ENCODE results near the gene BAHCC1. TPM values are rescaled to one million over a fixed set of nuclear protein-coding genes. Genes with fewer than 3 reads are reported as not detected.
A peak's percentile ranks its signal among the peaks of the same experiment; 100 is the strongest.

Gene BAHCC1
- total RNA-seq, 1 donor from 2014 or later = 61.3 TPM

- Mint-ChIP-seq H3K27ac (ENCODE audit: unreplicated experiment) (no peak overlapping the region), H3K4me1 (peaks cover 16% of the 10 kb centered on the region), H3K36me3 (ENCODE audit: low read depth) (peaks cover 3% of the 10 kb centered on the region), H3K4me3 (no peak overlapping the region), H3K27me3 (ENCODE audit: low read depth) (peaks cover 9% of the 10 kb centered on the region), H3K9me3 (no peaks in the 10 kb centered on the region)
- DNase-seq (ENCODE audit: low read depth, low spot score) = no peak
- TF ChIP-seq, protein P1, sequence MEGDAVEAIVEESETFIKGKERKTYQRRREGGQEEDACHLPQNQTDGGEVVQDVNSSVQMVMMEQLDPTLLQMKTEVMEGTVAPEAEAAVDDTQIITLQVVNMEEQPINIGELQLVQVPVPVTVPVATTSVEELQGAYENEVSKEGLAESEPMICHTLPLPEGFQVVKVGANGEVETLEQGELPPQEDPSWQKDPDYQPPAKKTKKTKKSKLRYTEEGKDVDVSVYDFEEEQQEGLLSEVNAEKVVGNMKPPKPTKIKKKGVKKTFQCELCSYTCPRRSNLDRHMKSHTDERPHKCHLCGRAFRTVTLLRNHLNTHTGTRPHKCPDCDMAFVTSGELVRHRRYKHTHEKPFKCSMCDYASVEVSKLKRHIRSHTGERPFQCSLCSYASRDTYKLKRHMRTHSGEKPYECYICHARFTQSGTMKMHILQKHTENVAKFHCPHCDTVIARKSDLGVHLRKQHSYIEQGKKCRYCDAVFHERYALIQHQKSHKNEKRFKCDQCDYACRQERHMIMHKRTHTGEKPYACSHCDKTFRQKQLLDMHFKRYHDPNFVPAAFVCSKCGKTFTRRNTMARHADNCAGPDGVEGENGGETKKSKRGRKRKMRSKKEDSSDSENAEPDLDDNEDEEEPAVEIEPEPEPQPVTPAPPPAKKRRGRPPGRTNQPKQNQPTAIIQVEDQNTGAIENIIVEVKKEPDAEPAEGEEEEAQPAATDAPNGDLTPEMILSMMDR (conservative IDR thresholded peaks at IDR 0.05) = no peak
These were observed 15.1 kb upstream of the BAHCC1 start for GRCh38 chr17:81380131-81380530.

- Mint-ChIP-seq H3K27me3 (ENCODE audit: low read depth) (peaks cover 17% of the 10 kb centered on the region), H3K4me1 (peaks cover 24% of the 10 kb centered on the region), H3K27ac (ENCODE audit: unreplicated experiment) (no peak overlapping the region), H3K4me3 (peak overlapping the region; percentile 39), H3K36me3 (ENCODE audit: low read depth) (peaks cover 5% of the 10 kb centered on the region), H3K9me3 (no peaks in the 10 kb centered on the region)
- TF ChIP-seq, protein P1 (conservative IDR thresholded peaks at IDR 0.05) = no peak
- no peak for DNase-seq (ENCODE audit: low read depth, low spot score)
These were observed 14.4 kb upstream of the BAHCC1 start for GRCh38 chr17:81380666-81381518.

DNA sequence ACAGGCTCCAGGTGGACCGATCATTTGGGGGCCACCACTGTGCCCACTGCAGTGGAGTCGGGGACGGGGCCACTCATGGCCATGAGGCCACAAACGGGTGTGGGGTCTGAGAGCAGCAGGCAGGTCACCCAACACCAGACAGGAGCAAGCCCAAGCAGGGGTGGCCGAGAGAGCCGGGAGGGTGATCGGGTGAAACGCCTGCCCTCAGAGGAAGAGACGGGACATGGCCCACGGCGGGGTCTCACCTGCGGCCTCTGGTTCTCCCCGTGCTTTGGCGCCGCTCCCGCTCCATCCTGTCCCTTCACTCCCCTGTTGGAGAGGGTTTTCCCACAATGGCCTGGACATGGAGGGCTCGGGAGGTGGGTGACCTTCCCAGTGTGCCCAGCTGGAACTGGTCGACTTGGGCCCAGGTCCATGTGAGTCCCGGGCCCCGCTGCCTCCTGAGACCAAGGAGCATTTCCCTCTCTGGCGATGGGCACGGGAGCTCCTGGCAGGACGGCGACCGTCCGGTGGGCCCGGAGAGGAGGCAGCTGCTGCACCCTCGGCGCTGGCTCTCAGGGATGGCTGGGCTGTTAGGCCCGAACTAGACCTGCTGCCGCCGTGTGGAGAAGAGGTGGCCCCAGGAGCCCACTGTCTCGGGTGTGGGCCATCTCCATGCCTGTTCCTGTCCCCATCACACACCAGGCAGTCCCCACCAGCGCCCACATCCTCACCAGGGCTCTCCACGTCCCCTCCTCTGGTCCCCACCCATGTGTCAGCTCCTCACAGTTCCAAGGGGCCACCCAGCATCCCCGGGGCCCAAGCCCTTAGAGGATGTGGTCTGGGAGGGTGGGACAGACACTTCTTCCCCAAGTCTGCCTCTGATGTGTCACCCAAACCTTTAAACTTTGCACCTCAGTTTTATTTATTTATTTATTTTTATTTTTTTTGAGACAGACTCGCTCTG is 13.4 kb upstream of the BAHCC1 start:
- Mint-ChIP-seq H3K4me3 (peak overlapping the region; percentile 39), H3K4me1 (peaks cover 30% of the 10 kb centered on the region), H3K27me3 (ENCODE audit: low read depth) (peaks cover 19% of the 10 kb centered on the region), H3K27ac (ENCODE audit: unreplicated experiment) (no peak overlapping the region), H3K9me3 (no peaks in the 10 kb centered on the region), H3K36me3 (ENCODE audit: low read depth) (peaks cover 5% of the 10 kb centered on the region)
- TF ChIP-seq, protein P1 (conservative IDR thresholded peaks at IDR 0.05) = no peak
- no peak for DNase-seq (ENCODE audit: low read depth, low spot score)

GRCh38 chr17:81382851-81383250 is 12.4 kb upstream of the BAHCC1 start:
- Mint-ChIP-seq H3K36me3 (ENCODE audit: low read depth) (peaks cover 5% of the 10 kb centered on the region), H3K27ac (ENCODE audit: unreplicated experiment) (no peak overlapping the region), H3K4me1 (peaks cover 35% of the 10 kb centered on the region), H3K4me3 (no peak overlapping the region), H3K9me3 (no peaks in the 10 kb centered on the region), H3K27me3 (ENCODE audit: low read depth) (peaks cover 19% of the 10 kb centered on the region)
- DNase-seq (ENCODE audit: low read depth, low spot score) = no peak
- TF ChIP-seq, protein P1 (conservative IDR thresholded peaks at IDR 0.05) = no peak

DNA sequence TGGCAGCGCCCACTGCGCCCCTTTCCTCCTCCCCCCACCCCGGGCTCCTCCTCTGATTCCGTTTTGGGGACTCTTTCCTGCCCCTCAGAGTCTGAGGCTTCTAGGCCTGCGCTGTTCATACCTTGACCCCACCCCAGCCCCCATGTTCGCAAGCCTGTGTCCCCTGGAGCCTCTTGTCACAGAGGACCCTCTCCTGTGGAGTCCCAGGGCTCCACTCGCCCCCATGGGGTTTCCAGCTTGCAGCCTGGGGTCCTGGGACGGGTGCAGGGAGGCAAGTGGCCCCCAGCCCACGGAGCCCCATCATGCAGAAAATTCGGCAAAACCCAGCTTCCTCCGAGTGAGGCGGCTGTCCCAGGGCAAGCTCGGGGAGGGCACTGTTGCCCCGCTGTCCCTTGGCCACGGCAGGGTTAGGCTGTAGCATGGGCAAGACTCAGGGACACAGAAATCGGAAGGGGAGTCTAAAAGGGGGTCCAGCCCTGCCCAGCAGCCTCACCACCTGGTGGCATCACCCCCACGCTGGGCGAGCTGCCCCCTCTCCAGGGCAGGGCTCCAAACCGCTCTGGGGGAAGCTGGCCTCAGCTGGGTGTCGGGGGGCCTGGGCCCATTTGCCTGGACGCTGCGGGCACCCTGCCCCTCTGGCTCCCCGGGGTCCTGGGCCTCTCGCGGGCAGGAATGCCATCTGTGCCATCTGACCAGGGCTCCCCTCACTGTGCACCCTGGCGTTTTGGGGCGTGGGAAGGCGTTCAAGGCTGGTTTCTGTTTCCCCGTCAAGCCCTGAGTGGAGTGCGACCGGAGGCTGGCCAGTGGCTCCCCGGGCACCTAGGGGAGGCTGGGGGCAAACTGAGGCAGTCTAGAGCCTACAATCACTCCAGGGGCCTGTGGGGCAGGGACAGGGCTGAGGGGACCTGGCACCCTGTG is 11.5 kb upstream of the BAHCC1 start:
- TF ChIP-seq, protein P1 (conservative IDR thresholded peaks at IDR 0.05) = no peak
- Mint-ChIP-seq H3K9me3 (no peaks in the 10 kb centered on the region), H3K4me1 (peaks cover 42% of the 10 kb centered on the region), H3K27me3 (ENCODE audit: low read depth) (peaks cover 19% of the 10 kb centered on the region), H3K4me3 (no peak overlapping the region), H3K36me3 (ENCODE audit: low read depth) (peaks cover 5% of the 10 kb centered on the region), H3K27ac (ENCODE audit: unreplicated experiment) (no peak overlapping the region)
- no peak for DNase-seq (ENCODE audit: low read depth, low spot score)
